Peyer's patch (tissue), 4 donors: Measurements from ENCODE around the gene DNAJC6. TPM values are rescaled to one million over a fixed set of nuclear protein-coding genes. Genes with fewer than 3 reads are reported as not detected.
A peak's percentile ranks its signal among the peaks of the same experiment; 100 is the strongest.

Source experiments
- DNase-seq, 3 donors: peaks; one replicate each; pipeline ENCODE4 v3.0.0-alpha.2; 2017 to 2019
- H3K27ac ChIP-seq, 4 donors: fragments of 200-600 bp; sonication (generic); one replicate each; pipeline ENCODE4 v1.5.1; 2016 to 2019
- H3K27me3 ChIP-seq, 2 donors: fragments of 200-600 bp; sonication (generic); one replicate each; pipeline ENCODE4 v1.5.1; 2019
- H3K36me3 ChIP-seq, 3 donors: fragments of 200-600 bp; sonication (generic); one replicate each; pipeline ENCODE4 v1.5.1; 2016 to 2019
- H3K4me1 ChIP-seq, 4 donors: fragments of 200-600 bp; sonication (generic); one replicate each; pipeline ENCODE4 v1.5.1; 2016 to 2019
- H3K4me3 ChIP-seq, 4 donors: fragments of 200-600 bp; sonication (generic); 1 replicate in 3 of 4; 2 replicates in 1 of 4; pipeline ENCODE4 v1.5.1; 2016 to 2019; ENCODE audit warnings: mild to moderate bottlenecking in 1 of 4
- H3K9me3 ChIP-seq, 4 donors: fragments of 200-600 bp; sonication (generic); one replicate each; pipeline ENCODE4 v1.5.1; 2016 to 2019; ENCODE audit warnings: mild to moderate bottlenecking in 1 of 4
- CTCF ChIP-seq, 6 experiments: fragments of 450-650 bp in 4 of 6; fragments of 200-600 bp in 2 of 6; sonication (generic) in 1 of 6; IDR thresholded peaks; one replicate each; pipeline ENCODE4 v1.5.1; 2017 to 2019; ENCODE audit warnings: antibody characterized with exemption in 6 of 6, mild to moderate bottlenecking in 3 of 6, moderate library complexity in 1 of 6
- POLR2A ChIP-seq, 2 donors: fragments of 450-650 bp; IDR thresholded peaks; one replicate each; pipeline ENCODE4 v1.5.1; 2017; ENCODE audit warnings: antibody characterized with exemption in 2 of 2, mild to moderate bottlenecking in 2 of 2, moderate library complexity in 2 of 2
- total RNA-seq, 4 donors: library from RNA; depleted of rRNA; stranded (reverse); fragments of >200 nt; gene quantifications; one replicate each; pipeline ENCODE4 v1.1.0, GENCODE V29; 2016

The DNAJC6 gene
- total RNA-seq, 4 donors from 2014 or later, result 0.35 to 1.7 (median 0.76) TPM; not detected in 1

- Histone ChIP-seq H3K4me1 (peaks cover 0 to 20% (median 0%) of the 10 kb centered on the region in 4 donors), H3K4me3 (peak overlapping the region in 2 of 4 donors; percentile 58 to 86)
- no peak for TF ChIP-seq CTCF (IDR thresholded peaks at IDR 0.05)
- TF ChIP-seq POLR2A (IDR thresholded peaks at IDR 0.05), result no peak
Measured at GRCh38 chr1:65422241-65423203, 113.2 kb downstream of the DNAJC6 start.

GRCh38 chr1:65423884-65424572 lies 114.7 kb downstream of the DNAJC6 start:
- Histone ChIP-seq H3K27ac (no peak overlapping the region), H3K36me3 (peaks cover 0 to 34% (median 5%) of the 10 kb centered on the region in 3 donors), H3K4me1 (peaks cover 0 to 20% (median 0%) of the 10 kb centered on the region in 4 donors), H3K4me3 (no peak overlapping the region), H3K27me3 (no peaks in the 10 kb centered on the region), H3K9me3 (no peaks in the 10 kb centered on the region)
- no peak for TF ChIP-seq CTCF (IDR thresholded peaks at IDR 0.05)
- no peak for TF ChIP-seq POLR2A (IDR thresholded peaks at IDR 0.05)
- no peak for DNase-seq

More at GRCh38 chr1:65422241-65423203, 113.2 kb downstream of the DNAJC6 start:
- no peaks in the 10 kb centered on the region for H3K27me3 ChIP-seq
- DNase-seq, result no peak
- no peaks in the 10 kb centered on the region for H3K9me3 ChIP-seq
- peak overlapping the region in 1 of 4 donors; percentile 92 for H3K27ac ChIP-seq
- peaks cover 0 to 20% (median 5%) of the 10 kb centered on the region in 3 donors for H3K36me3 ChIP-seq

- Histone ChIP-seq H3K4me1 (peaks cover 0 to 20% (median 0%) of the 10 kb centered on the region in 4 donors), H3K27ac (no peak overlapping the region), H3K9me3 (no peaks in the 10 kb centered on the region), H3K4me3 (no peak overlapping the region), H3K27me3 (no peaks in the 10 kb centered on the region), H3K36me3 (peaks cover 0 to 39% (median 5%) of the 10 kb centered on the region in 3 donors)
- DNase-seq, result no peak
- TF ChIP-seq CTCF (IDR thresholded peaks at IDR 0.05), result no peak
- TF ChIP-seq POLR2A (IDR thresholded peaks at IDR 0.05), result no peak
Measured at GRCh38 chr1:65424573-65424889, 115.2 kb downstream of the DNAJC6 start.

GRCh38 chr1:65425006-65425405 lies 115.7 kb downstream of the DNAJC6 start:
- H3K9me3 ChIP-seq, result no peaks in the 10 kb centered on the region
- DNase-seq, result no peak
- H3K27me3 ChIP-seq, result no peaks in the 10 kb centered on the region
- no peak overlapping the region for H3K4me3 ChIP-seq
- H3K36me3 ChIP-seq, result peaks cover 0 to 44% (median 5%) of the 10 kb centered on the region in 3 donors
- peaks cover 0 to 20% (median 0%) of the 10 kb centered on the region in 4 donors for H3K4me1 ChIP-seq
- H3K27ac ChIP-seq, result no peak overlapping the region
- TF ChIP-seq CTCF (IDR thresholded peaks at IDR 0.05), result no peak
- no peak for TF ChIP-seq POLR2A (IDR thresholded peaks at IDR 0.05)

- Histone ChIP-seq H3K9me3 (no peaks in the 10 kb centered on the region), H3K27me3 (no peaks in the 10 kb centered on the region), H3K4me1 (peaks cover 0 to 20% (median 0%) of the 10 kb centered on the region in 4 donors), H3K27ac (no peak overlapping the region), H3K36me3 (peaks cover 0 to 48% (median 5%) of the 10 kb centered on the region in 3 donors), H3K4me3 (no peak overlapping the region)
- no peak for DNase-seq
- no peak for TF ChIP-seq CTCF (IDR thresholded peaks at IDR 0.05)
- no peak for TF ChIP-seq POLR2A (IDR thresholded peaks at IDR 0.05)
Measured at GRCh38 chr1:65425697-65426096, 116.4 kb downstream of the DNAJC6 start.
